KOPT-K1 (cell line): ENCODE results near the gene SERPINA12.
"Not testable (repeated sequence)": the region's sequence is repeated elsewhere in the genome, so short reads cannot be mapped to it uniquely, and the experiment has no call there.

Source experiments
- H3K27ac ChIP-seq: fragments of 200-600 bp; sonication (generic); 2 replicates; pipeline ENCODE4 v1.5.1; 2016; ENCODE audit warnings: antibody characterized with exemption, mild to moderate bottlenecking, low read depth, low read length; ENCODE audit not compliant: poor library complexity, severe bottlenecking
- H3K36me3 ChIP-seq: fragments of 200-600 bp; sonication (generic); 2 replicates; pipeline ENCODE4 v1.5.1; 2017; ENCODE audit warnings: antibody characterized with exemption, mild to moderate bottlenecking, low read length, moderate library complexity; ENCODE audit not compliant: insufficient read depth
- H3K9me3 ChIP-seq: fragments of 200-600 bp; sonication (generic); 2 replicates; pipeline ENCODE4 v1.5.1; 2017; ENCODE audit warnings: antibody characterized with exemption, low read length, mild to moderate bottlenecking; ENCODE audit not compliant: insufficient read depth, poor library complexity, severe bottlenecking

SERPINA12 gene

GRCh38 chr14:94517248-94517640 lies 8.0 kb upstream of the SERPINA12 start:
- H3K9me3 ChIP-seq = no peaks in the 10 kb centered on the region
- no peak overlapping the region for H3K27ac ChIP-seq
- H3K36me3 ChIP-seq = no peaks in the 10 kb centered on the region

- no peaks in the 10 kb centered on the region for H3K9me3 ChIP-seq
- H3K27ac ChIP-seq = no peak overlapping the region
Measured at GRCh38 chr14:94515856-94516255, 6.6 kb upstream of the SERPINA12 start.

DNA sequence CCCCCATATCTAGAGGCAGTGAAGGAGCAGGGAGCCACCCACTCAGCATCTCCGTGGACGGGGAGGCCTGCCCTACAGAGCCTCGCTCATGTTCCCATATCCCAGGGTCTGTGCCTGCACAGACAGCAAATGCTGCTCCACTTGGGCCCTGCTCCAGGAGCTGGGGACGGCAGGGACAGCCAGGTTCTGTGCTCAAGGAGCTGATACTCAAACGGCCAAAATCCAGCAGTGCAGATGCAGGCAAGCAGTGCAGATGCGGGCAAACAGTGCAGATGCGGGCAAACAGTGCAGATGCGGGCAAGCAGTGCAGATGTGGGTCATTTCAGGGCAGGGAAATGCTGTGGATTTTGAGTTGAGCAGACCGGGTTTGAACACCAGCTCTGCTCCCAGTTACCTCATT lies 6.2 kb upstream of the SERPINA12 start:
- Histone ChIP-seq H3K27ac (no peak overlapping the region), H3K9me3 (no peaks in the 10 kb centered on the region), H3K36me3 (no peaks in the 10 kb centered on the region)

More at GRCh38 chr14:94515856-94516255, 6.6 kb upstream of the SERPINA12 start:
- H3K36me3 ChIP-seq = no peaks in the 10 kb centered on the region

DNA sequence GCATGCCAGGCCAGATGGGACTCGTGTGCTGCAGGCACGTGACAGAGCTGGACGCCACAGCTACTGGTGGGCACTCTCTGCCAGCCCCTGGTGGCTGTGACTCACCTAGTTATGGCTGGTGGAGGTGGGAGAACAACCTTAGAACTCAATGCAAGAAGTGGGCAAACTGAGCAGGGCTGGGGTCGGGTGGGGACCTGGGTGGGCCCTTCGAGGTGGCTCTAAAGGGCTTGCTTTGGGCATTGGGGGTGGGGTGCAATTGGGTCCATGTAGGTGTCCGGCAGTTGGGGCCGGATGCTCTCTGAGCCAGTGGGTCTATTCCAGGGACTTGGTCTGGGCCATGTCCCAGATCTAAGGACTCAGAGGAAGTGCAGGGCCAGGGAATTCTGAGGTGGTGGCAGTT lies 5.1 kb upstream of the SERPINA12 start:
- Histone ChIP-seq H3K9me3 (no peaks in the 10 kb centered on the region), H3K27ac (no peak overlapping the region), H3K36me3 (no peaks in the 10 kb centered on the region)

GRCh38 chr14:94510481-94510880 lies 1.2 kb upstream of the SERPINA12 start:
- not testable (repeated sequence) for H3K27ac ChIP-seq, H3K9me3 ChIP-seq, H3K36me3 ChIP-seq

- H3K27ac ChIP-seq = no peak overlapping the region
- no peaks in the 10 kb centered on the region for H3K36me3 ChIP-seq
- H3K9me3 ChIP-seq = no peaks in the 10 kb centered on the region
Measured at GRCh38 chr14:94505641-94506040, 3.6 kb downstream of the SERPINA12 start.

- H3K27ac ChIP-seq = no peak overlapping the region
- no peaks in the 10 kb centered on the region for H3K36me3 ChIP-seq
- H3K9me3 ChIP-seq = no peaks in the 10 kb centered on the region
Measured at GRCh38 chr14:94505206-94505605, 4.1 kb downstream of the SERPINA12 start.

DNA sequence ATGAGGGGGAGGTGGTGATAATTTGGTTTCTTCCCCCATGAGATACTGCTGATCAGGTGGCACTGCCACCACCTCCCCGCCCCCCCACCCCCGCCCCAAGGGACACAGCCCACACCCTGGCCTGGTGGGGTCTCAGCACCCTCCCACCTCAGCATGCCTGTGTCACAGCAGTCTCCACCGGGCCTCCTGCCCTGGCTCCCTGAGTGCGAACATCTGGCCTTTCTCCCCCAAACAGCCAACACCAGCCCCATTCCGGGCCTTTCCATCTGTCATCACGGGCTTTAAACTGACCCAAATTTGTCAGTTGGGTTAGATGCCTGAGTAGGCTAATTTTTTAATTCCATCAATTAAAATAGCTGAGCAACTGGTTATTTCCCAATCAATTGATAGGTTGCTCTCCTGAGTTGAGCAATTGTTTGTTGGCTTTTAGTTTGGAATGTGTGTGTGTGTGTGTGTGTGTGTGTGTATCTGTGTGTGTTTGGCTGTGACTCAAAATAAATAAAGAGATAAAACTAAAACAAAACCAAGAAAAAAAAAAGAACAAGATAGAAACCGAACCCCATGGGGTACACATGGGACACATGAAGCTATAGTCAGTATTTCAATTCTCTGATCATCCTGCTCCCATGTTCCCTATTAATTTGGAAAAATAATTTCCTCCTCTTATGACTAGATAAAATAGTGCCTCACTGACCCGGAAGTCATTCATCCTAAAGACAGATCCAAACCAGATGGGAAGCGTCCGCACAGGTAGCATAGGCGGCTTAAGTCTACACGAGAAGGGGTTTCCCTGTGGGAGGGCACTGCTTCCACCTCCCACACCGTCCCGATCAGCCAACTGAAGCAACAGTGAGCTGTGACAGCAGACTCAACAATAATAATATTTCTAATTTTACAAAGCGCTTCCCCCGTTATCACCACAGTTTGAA lies 7.4 kb downstream of the SERPINA12 start:
- H3K9me3 ChIP-seq = no peaks in the 10 kb centered on the region
- no peaks in the 10 kb centered on the region for H3K36me3 ChIP-seq
- H3K27ac ChIP-seq = no peak overlapping the region

DNA sequence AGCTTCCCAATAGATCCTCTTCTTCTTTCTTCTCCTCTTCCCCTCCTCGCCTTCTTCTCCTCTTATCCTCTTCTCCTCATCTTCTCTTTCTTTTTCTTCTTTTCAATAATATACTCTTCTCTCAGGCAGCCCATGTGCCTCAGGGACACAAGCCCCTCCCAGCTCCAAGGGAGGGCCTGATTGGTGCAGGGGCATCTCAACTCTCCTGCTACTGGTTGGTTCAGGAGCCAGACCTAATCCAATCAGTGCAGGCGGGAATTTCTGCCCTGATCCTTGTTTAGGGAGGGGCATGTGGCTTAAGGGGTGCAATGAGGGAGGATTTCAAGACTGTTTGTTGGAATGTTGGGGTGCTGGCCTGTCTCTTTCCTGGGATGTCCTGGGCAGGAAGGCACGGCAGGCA lies 9.0 kb downstream of the SERPINA12 start:
- Histone ChIP-seq H3K36me3 (no peaks in the 10 kb centered on the region), H3K27ac (no peak overlapping the region)

GRCh38 chr14:94499673-94500072 lies 9.6 kb downstream of the SERPINA12 start:
- H3K36me3 ChIP-seq = no peaks in the 10 kb centered on the region
- no peaks in the 10 kb centered on the region for H3K9me3 ChIP-seq
- H3K27ac ChIP-seq = no peak overlapping the region

More for the DNA sequence above, 9.0 kb downstream of the SERPINA12 start:
- no peaks in the 10 kb centered on the region for H3K9me3 ChIP-seq

GRCh38 chr14:94498215-94498614 lies 11.1 kb downstream of the SERPINA12 start:
- Histone ChIP-seq H3K27ac (no peak overlapping the region), H3K9me3 (no peaks in the 10 kb centered on the region), H3K36me3 (no peaks in the 10 kb centered on the region)

DNA sequence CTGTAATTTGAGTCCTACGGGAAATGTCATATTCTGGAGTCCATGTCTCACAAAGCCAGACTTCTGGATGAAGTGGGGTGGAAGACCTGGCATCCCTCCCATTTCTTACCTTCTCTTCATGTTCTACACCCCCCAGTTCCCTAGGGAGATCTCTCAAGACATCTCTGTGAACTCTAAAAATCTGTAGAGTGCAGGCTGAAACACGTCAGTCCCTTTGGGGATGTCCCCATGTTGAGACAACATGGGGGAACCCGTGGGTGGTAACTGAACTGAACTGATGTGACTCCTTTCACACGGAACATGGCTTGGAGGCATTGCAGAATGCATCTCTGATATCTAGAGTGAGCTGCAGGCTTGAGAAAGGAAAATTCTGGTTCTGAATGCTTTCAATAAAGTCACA lies 15.2 kb downstream of the SERPINA12 start:
- H3K36me3 ChIP-seq = no peaks in the 10 kb centered on the region
- no peaks in the 10 kb centered on the region for H3K9me3 ChIP-seq
- no peak overlapping the region for H3K27ac ChIP-seq

DNA sequence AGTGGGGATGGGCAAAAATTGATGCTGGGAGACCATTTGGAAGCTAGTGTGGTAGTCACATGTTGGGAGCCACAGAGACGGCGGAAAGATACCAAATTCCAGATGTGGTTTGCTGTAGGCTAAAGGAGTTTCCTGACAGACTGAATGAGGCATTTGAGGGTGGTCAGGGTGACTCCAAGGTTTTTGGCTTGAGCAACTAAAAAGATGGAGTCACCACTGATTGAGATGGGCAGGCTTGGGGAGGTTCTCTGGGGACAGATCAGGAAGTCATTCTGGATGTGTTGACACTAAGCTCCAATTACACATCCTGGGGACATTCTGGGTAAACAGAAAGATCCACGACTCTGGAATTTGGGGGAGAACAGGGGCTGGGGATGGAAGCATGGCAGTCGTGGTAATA lies 17.8 kb downstream of the SERPINA12 start:
- H3K9me3 ChIP-seq = no peaks in the 10 kb centered on the region
- no peaks in the 10 kb centered on the region for H3K36me3 ChIP-seq
- no peak overlapping the region for H3K27ac ChIP-seq

- H3K27ac ChIP-seq = no peak overlapping the region
Measured at GRCh38 chr14:94489336-94489735, 19.9 kb downstream of the SERPINA12 start.

DNA sequence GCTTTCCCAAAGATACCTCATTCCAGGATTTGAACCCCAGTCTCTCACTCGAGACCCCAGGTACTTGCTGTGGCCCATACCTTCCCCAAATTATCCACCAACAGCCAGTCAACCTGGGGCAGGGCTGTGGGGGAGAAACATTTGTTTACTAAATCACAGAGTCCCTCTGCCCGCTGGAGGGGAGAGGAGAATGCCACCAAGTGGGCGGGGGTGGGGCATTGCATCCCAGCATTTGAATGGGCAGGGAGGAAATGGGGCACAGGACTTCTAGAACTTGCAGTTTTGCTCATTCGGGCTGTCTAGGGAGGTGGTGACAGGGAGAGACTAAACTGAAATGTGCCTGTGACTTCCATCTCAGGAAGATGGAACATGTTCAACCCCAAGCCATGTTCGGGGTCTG lies 22.4 kb downstream of the SERPINA12 start:
- H3K36me3 ChIP-seq = no peaks in the 10 kb centered on the region
- no peak overlapping the region for H3K27ac ChIP-seq
- no peaks in the 10 kb centered on the region for H3K9me3 ChIP-seq

More at GRCh38 chr14:94489336-94489735, 19.9 kb downstream of the SERPINA12 start:
- H3K9me3 ChIP-seq = no peaks in the 10 kb centered on the region
- no peaks in the 10 kb centered on the region for H3K36me3 ChIP-seq
